Thyroid gland (tissue), 4 donors: Measurements from ENCODE around the gene PDCD10.

Experiments used
- CTCF ChIP-seq, 6 experiments: fragments of 200-600 bp in 3 of 6; fragments of 450-650 bp in 3 of 6; sonication (generic) in 3 of 6; IDR thresholded peaks; one replicate each; pipeline ENCODE4 v1.5.1; 2016 to 2019; ENCODE audit warnings: antibody characterized with exemption in 6 of 6, mild to moderate bottlenecking in 2 of 6, inconsistent platforms in 1 of 6, moderate library complexity in 1 of 6
- POLR2A ChIP-seq, 2 donors: fragments of 450-650 bp; IDR thresholded peaks; one replicate each; pipeline ENCODE4 v1.6.1; 2017; ENCODE audit warnings: antibody characterized with exemption in 2 of 2, mild to moderate bottlenecking in 2 of 2, moderate library complexity in 1 of 2

DNA sequence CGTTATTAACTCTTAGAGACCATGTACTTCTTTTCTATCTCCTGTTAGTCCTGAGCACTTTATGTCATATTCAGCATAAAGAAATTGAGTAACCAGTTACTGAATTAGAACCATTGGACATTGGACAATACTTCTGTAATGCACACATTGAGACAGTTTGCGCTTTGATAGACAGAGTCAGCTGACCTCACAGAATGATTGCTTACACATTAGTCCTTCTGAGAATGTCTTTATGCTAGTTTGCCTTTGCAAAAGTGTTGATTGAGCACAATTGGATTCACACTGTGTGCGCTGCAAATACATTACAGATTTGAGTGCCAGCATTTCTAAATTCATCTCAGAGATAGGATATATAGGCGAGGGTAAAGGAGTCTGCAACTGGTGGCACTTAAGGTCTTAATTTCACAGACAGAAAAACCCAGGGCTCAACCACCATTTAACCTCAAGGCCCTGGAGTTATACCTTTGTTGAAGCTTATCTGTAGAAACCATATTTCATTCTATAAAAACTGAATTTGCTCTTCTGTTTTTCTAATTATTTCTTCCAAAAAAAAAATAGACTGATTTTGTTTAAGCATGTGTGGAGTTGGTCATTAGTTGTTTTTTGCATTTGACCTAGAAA, 4.6 kb upstream of the PDCD10 start:
- TF ChIP-seq CTCF (IDR thresholded peaks at IDR 0.05) (no peak), POLR2A (IDR thresholded peaks at IDR 0.05) (no peak)
